GM19455 (cell line): ENCODE data around the gene HESX1.

ENCODE experiments used
- ATAC-seq: cut with Tn5 transposase; IDR thresholded peaks from one replicate; pipeline ENCODE4 v1.9.1; 2021; ENCODE audit not compliant: unreplicated experiment

The HESX1 gene

GRCh38 chr3:57168151-57168550, 31.6 kb downstream of the HESX1 start:
- no peak for ATAC-seq

GRCh38 chr3:57166660-57167059, 33.1 kb downstream of the HESX1 start:
- ATAC-seq, result no peak

- ATAC-seq, result no peak
Measured at GRCh38 chr3:57165641-57166040, 34.1 kb downstream of the HESX1 start.

- no peak for ATAC-seq
Measured at GRCh38 chr3:57164657-57165573, 34.9 kb downstream of the HESX1 start, which contains the start of gene IL17RD. Gene IL17RD (minus strand): TSS chr3:57165353. CDS start chr3:57165286, 67 bp downstream.

- ATAC-seq, result no peak
Measured at GRCh38 chr3:57164217-57164656, 35.5 kb downstream of the HESX1 start.

GRCh38 chr3:57163751-57164150, 36.0 kb downstream of the HESX1 start:
- no peak for ATAC-seq

GRCh38 chr3:57161915-57162314, 37.9 kb downstream of the HESX1 start:
- no peak for ATAC-seq

GRCh38 chr3:57160765-57161538, 38.8 kb downstream of the HESX1 start:
- ATAC-seq, result no peak

- ATAC-seq, result no peak
Measured at GRCh38 chr3:57160076-57160764, 39.6 kb downstream of the HESX1 start.

- ATAC-seq, result no peak
Measured at GRCh38 chr3:57158813-57159738, 40.7 kb downstream of the HESX1 start.

GRCh38 chr3:57158325-57158724, 41.5 kb downstream of the HESX1 start:
- no peak for ATAC-seq

GRCh38 chr3:57157545-57157944, 42.2 kb downstream of the HESX1 start:
- ATAC-seq, result no peak

GRCh38 chr3:57155310-57155643, 44.5 kb downstream of the HESX1 start:
- no peak for ATAC-seq

GRCh38 chr3:57154470-57155309, 45.1 kb downstream of the HESX1 start:
- ATAC-seq, result no peak

- ATAC-seq, result no peak
Measured at GRCh38 chr3:57152151-57153143, 47.3 kb downstream of the HESX1 start.

- ATAC-seq, result no peak
Measured at GRCh38 chr3:57151749-57152148, 48.0 kb downstream of the HESX1 start.

GRCh38 chr3:57151021-57151449, 48.7 kb downstream of the HESX1 start:
- ATAC-seq, result no peak

GRCh38 chr3:57150113-57150581, 49.6 kb downstream of the HESX1 start:
- no peak for ATAC-seq
